GM21367 (cell line): ENCODE results near the gene FOXO6.
"Not testable (repeated sequence)": the region's sequence is repeated elsewhere in the genome, so short reads cannot be mapped to it uniquely, and the experiment has no call there.

ENCODE experiments used
- ATAC-seq: cut with Tn5 transposase; IDR thresholded peaks from one replicate; pipeline ENCODE4 v1.9.1; 2021; ENCODE audit not compliant: unreplicated experiment

The FOXO6 gene

DNA sequence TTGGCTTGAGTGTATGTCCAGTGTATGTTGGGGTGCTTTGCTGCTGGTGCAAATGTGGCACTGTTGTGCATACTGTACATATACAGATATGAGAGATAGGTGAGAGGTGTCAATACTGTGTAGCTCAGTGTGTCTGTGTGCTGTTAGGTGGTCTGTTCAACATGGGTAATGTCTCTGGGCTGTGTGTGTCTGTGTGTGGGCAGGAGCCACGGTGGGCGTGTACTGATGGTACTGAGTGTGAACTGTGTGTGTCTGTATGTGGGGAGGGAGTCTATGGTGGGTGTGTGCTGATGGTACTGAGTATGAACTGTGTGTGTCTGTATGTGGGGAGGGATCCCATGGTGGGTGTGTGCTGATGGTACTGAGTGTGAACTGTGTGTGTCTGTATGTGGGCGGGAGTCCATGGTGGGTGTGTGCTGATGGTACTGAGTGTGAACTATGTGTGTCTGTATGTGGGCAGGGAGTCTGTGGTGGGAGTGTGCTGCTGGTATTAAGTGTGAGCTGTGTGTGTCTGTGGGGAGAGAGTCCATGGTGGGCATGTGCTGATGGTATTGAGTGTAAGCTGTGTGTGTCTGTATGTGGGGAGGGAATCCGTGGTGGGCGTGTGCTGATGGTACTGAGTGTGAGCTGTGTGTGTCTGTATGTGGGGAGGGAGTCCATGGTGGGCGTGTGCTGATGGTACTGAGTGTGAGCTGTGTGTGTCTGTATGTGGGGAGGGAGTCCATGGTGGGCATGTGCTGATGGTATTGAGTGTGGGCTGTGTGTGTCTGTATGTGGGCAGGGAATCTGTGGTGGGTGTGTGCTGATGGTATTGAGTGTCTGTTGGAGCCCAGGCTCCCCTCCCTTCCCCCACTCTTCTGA lies 32.2 kb upstream of the FOXO6 start:
- no peak for ATAC-seq

DNA sequence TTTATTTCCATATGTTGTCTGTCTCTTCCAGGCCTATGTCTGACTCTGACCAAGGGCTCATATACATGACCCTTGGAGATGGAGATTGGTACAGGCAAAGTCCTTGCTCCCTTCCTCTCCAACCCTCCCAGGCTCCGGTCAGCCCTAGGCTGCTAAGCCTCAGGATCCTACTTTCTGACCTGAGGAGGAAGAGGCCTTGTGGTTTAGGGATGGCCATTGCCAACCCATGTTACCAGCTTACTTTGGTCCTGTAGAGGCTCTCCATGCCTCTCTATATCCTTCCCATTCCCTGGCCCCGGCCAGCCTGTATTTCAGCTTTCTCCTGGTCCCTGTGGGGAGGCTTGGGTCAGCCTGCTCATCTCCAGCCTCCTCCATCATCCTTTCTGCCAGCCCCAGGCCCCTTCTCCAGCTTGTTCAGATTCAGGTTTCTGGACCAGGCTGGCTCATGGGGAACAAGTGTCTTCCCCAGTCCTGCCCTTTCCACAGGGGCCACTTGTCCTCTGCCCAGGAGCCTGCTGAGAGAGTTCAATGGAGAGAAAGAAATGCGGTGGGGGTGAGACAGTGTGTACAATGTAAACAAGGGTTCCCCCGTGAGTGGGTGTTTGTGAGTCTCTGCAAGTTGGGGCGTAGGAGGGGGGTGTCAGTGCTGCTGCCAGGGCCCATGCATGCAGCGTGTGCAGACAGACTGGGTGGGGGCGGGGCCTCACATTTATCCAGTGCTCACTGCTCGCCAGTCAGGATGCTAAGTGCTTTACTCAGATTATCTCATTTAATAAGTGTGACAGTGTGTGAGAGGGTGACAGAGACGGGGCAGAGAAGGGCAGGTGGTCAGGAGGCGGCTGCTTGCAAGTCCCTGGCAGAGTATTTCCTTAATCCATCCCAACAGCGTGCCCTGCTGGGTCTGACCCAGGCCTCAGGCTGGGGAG lies 31.3 kb upstream of the FOXO6 start:
- no peak for ATAC-seq

GRCh38 chr1:41330588-41331545 lies 30.4 kb upstream of the FOXO6 start:
- no peak for ATAC-seq

DNA sequence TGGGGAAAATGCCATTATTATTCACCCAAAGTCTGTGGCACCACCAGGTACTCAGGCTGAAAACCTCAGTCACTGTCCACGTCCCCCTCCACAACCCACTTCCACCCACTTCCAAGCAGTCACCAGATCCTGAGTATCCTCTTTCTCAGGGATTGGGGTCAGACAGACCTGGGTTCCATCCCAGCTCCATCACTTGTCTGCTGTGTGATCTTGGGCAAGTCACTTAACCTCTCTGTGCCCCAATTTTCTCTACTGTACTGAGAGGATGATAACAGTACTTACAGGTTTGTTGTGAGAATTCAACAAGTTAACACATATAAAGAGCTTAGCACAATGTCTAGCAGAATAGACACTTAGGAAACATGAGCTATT lies 29.7 kb upstream of the FOXO6 start:
- ATAC-seq: no peak

GRCh38 chr1:41332161-41332560 lies 29.1 kb upstream of the FOXO6 start:
- not testable (repeated sequence) for ATAC-seq

- ATAC-seq: no peak
Measured at GRCh38 chr1:41333146-41333784, 28.0 kb upstream of the FOXO6 start.

DNA sequence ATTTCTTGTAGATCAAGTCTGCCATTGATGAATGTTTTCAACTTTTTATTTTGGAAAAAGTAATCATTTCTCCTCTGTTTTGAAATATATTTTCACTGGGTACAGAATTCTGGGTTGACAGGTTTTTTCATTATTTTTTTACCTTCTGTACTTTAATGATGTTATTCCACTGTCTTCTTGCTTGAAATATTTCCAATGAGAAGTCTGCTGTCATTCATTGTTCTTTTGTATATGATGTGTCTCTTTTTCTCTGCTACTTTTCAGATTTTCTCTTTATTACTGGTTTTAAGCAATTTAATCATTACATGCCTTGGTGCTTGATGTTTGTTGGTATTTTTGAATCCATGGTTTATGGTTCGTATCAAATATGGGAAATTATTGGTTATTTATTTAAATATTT lies 22.4 kb upstream of the FOXO6 start:
- ATAC-seq: no peak

DNA sequence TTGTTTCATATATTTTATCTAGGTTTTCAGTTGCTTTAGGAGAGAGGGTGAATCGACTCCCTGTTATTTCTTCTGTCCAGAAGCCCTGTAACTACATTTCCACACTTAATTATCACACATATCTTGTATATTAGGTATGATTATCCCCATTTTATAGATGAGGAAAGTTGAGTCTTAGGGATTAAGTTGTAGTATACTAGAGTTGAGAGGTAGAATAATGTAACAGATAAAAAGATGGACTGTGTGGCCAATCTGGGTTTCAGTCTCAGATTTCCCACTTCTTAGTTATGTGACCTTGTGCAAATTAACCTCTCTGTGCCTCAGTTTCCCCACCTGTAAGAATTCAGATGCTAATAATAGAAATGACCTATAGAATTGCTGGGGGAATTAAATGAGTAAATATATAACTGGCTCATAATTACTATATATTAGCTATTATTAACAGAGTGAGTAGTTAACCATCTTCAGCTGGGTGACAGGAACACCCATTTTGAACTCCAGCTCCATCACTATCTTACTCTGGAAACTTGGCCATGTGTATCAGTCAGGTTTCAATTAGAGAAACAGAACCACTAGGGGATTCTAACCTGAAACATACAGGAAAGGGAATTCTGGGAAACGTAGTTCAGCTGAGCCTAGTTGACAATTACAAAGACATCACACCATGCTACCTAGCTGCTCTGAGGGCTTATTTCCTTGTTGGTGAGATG lies 20.4 kb upstream of the FOXO6 start:
- no peak for ATAC-seq

GRCh38 chr1:41341365-41341683 lies 19.9 kb upstream of the FOXO6 start:
- ATAC-seq: no peak

- ATAC-seq: no peak
Measured at GRCh38 chr1:41341772-41342562, 19.3 kb upstream of the FOXO6 start.

DNA sequence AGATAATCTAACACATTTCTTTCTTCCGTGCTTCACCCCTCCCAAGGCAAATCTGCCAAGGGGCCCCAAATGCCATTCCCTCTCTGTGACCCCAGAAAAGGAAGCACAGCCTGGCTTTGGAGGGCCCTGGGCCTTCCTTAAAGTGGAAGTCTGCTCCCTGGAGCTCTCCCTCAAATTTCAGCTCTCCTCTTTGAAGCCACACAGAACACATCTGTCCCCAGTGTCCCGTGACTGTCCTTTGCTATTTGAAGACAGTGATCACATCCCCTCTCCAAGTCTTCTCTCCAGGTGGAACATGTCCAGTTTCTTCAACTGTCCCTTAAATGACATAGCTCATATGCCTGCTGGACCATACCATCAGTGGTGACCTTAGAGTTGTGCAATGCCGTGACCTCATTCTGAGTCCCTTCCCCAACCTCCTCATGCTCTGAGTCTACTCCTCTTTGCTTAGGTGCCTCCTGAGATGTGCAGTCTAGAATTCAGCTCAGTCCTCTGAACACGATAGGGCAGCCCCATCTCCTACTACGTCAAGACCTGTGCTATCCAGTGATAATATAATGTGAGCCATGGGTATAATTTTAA lies 18.4 kb upstream of the FOXO6 start:
- no peak for ATAC-seq

DNA sequence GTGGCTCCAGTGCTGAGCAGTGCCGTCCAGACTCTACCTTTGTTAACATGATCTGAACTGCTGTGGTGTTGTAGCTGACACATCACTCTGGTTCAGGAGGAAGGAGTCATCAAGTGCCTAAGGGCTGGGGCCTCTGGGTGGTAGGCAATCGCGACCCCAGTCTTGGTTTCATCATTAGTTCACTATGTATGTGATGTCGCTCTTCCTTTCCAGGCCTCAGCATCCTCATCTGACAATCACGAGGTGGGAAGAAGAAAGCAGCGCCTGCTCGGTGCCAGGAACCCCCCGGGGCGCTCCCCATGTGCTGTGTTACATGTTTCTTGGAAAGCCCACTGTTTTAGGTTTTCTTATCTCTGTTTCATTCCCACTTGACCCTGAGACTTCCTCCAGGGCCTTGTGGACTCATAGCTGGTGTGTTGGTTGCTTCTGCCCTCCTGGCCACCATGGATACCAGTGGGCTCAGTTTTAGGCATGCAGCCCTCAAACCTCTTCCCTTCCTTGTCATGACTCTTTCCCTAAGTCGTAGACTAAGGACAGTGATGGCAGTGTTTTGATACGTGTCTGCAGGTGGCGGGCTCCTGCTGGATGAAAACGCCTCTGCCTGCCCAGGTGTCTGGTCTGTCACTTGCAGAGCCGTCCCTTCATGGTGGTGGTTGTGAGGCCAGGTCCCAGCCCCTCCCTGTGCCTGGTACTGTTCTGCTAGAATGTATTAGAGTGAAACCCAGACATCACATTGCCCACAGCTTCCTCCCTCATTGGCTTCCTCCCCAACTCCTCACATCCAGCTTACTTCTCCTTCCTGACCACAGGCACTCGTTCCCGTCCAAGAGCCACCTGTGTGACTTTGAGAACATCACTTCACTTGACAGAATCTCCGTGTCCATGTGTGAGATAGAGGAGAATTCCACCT lies 17.2 kb upstream of the FOXO6 start:
- ATAC-seq: no peak

DNA sequence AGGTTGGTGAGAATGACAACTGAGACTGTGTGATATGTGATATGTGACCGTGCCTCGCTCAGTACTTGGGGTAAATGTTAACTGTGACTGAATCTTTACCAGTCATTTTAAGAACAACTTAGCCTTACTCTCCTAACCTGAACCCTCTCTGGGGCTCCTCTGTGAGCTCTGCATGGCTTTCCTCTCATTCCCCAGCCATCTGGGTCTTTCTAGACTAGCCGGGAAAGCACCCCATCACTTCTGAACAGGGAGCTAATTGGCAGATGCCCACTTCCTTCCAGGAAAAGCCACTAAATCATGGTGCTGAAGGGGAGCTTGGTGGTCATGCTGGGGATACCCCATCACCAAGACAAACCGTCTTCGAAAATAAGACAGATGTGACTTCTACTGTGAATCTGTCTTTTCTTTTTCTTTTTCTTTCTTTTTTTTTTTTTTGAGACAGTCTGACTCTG lies 16.5 kb upstream of the FOXO6 start:
- ATAC-seq: no peak

- ATAC-seq: no peak
Measured at GRCh38 chr1:41345434-41346075, 15.7 kb upstream of the FOXO6 start.

DNA sequence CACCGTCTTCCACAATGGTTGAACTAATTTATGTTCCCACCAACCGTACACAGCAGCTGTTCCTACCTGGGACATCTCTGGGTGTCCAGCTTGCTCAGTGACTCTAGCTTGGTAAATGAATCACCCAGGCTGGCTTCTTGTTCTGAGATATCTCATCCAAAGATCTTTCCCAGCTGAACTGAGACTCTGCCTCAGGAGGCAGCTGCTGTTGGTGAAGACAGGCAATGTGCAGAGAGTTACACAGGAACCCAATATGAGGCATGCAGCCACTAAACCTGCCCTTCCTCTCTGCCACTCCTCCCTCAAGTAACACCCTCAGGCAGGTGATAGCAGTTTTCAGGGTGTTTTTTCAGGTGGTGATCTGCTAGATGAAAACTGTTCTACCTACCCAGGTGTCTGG lies 14.0 kb upstream of the FOXO6 start:
- ATAC-seq: no peak

GRCh38 chr1:41348394-41348793 lies 12.8 kb upstream of the FOXO6 start:
- no peak for ATAC-seq

GRCh38 chr1:41349361-41350054 lies 11.7 kb upstream of the FOXO6 start:
- ATAC-seq: no peak
